Esophagus muscularis mucosa (tissue), 4 donors: Measurements from ENCODE around the gene FADS1.

Experiments used
- CTCF ChIP-seq, 3 experiments: fragments of 200-600 bp in 2 of 3; fragments of 450-650 bp in 1 of 3; sonication (generic) in 2 of 3; IDR thresholded peaks; one replicate each; pipeline ENCODE4 v1.5.1; 2017 to 2019; ENCODE audit warnings: antibody characterized with exemption in 3 of 3, mild to moderate bottlenecking in 2 of 3, moderate library complexity in 1 of 3
- EP300 ChIP-seq: sonication (generic); formaldehyde crosslinking; IDR thresholded peaks from one replicate; pipeline ENCODE4 v1.6.1; 2017; ENCODE audit warnings: antibody characterized with exemption
- POLR2A ChIP-seq: fragments of 450-650 bp; IDR thresholded peaks from one replicate; pipeline ENCODE4 v1.6.1; 2017; ENCODE audit warnings: antibody characterized with exemption, moderate library complexity, mild to moderate bottlenecking, low read depth
- POLR2AphosphoS5 ChIP-seq, 2 donors: sonication (generic); formaldehyde crosslinking; IDR thresholded peaks; one replicate each; pipeline ENCODE4 v1.6.1; 2017; ENCODE audit warnings: antibody characterized with exemption in 2 of 2

DNA sequence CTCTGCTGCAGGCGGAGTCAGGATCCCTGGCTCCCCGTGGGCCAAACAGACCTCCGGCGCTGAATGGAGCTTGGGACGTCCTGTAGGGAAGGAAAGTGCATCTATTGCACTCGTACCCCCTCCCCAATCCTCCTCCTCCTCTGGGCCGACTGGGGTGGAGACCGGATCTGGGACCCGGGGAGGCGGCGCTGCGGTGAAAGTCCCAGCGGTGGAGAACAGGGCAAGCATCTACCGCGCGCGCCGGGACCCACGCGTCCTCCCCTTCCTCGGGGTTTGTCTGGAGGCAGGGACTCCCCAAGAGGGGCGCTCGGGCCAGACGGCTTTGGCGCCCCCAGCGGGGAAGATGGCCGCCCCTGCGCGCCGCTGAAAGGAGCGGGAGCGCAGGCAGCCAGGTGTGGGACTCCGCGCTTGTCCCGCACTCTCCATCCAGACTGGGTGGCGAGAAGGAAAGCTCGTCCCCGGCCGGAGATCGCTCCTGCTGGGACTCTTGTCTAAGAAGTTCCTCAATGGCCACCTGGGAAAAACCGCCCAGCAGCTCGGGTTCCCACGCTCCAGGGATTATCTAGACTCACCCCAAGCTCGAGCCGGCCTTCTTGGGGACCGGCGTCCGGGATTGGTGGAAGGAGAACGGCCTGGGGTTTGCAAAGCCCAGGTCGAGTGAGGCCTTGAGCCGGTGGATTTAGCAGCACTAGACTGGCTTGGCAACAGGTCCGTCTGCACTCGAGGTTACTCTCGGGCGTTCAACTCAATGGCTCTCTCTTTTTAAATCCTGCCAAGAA is 12.0 kb upstream of the FADS1 start:
- TF ChIP-seq CTCF (IDR thresholded peaks at IDR 0.05) = peak; percentile 19 to 52 (median 22)
- no peak for TF ChIP-seq POLR2AphosphoS5 (IDR thresholded peaks at IDR 0.05)
- no peak for TF ChIP-seq POLR2A
- TF ChIP-seq EP300 = no peak
